ENCODE results near the gene OPRM1.
"Not testable (repeated sequence)": the region's sequence is repeated elsewhere in the genome, so short reads cannot be mapped to it uniquely, and the experiment has no call there.

OPRM1 gene

GRCh38 chr6:154154389-154154967, 115.4 kb downstream of the OPRM1 start:
- peak; percentile 76 to 88 for DNase-seq

DNA sequence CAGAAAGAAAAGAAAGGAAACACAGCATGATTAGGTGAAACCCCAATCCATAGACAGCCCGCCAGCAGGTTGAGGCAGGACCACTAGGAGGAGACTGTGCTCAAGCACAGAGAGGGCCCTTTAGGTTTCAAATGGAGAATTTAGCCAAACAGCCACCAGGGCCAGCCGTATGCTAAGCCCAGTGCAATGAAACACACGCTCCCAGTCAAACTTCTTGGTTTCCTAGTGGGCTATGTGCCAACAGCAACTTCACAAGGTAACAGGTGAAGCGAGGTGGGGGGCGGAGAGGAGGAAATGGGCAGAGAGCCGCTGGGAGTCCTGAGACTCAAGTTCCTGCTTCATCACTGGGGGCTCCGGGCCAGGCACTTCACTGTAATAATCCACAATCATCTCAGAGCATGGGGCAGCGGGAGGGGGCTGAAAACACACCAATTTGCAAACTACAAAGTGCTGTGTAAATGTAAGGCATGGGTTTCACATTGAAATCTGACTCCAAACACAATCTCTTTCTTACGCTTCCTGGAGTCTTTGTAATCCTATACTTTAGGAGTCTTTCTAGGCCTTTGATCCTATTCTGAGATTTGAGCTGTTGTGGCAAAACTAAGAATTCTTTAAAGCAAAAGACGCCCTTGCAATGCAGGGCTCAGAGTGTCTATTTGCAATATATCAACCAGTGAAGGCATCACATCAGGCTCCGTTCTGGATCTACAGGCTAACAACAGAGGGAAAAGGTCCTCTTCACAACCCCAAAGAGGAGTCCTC, 117.3 kb downstream of the OPRM1 start:
- peak; percentile 84 to 89 for DNase-seq

DNA sequence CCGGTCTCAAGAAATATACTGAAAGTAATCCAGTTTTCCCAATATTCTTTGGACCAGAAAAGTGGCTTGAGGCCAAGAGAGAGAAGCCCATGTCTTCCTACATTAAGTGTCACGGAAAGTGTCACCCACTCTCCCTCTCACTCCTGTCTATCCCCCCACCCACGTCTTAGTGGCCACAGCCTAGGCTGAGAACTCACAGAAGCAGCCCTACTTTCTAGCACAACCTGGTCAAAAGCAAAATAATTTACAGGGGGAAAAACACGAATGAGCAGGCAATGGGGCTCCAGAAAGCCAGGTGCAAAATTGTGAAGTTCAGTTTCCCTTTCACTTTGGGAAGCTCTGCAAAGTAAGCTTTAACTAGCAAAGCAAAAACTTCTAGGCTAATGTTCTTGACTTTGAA, 118.0 kb downstream of the OPRM1 start:
- no peak for DNase-seq

DNA sequence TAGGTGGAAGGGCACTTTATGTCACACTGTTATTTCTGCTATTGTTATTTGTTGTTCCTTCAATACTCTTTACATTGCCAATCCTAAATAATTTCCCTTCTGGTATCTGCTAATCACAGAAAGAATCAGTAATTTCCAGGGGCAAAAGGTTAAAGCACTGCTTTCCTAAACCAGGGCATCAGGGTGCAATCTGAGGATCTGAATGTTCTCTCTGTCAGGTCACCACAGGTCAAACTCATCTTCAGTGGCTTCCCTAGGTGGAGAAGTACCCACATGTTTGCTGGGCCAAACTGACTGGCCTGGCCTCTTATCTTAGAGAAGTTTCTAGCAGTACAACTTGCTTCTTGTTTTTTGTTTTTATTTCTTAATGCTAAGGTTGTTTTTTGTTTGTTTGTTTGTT, 118.7 kb downstream of the OPRM1 start:
- DNase-seq, result no peak

- DNase-seq, result no peak
These were observed 120.1 kb downstream of the OPRM1 start for GRCh38 chr6:154159126-154159525.

DNA sequence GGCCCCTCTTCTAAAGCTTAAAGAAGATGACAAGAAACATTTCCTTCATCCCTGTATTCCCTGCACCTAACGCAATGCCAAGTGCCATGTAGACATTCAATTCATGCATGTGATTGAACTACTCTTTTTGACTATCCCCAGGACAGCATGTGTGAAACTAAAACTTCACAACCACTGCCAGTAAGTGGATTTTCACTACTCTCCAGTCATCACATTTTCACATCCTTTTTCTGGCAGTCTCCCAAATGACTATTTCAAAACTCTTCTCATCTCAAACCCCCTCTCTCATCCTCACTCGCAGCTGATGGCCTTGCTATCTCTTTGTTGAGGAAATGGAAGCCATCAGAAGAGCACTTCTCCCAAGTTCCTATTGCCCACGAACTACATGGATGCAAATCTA, 122.6 kb downstream of the OPRM1 start:
- no peak for DNase-seq

DNA sequence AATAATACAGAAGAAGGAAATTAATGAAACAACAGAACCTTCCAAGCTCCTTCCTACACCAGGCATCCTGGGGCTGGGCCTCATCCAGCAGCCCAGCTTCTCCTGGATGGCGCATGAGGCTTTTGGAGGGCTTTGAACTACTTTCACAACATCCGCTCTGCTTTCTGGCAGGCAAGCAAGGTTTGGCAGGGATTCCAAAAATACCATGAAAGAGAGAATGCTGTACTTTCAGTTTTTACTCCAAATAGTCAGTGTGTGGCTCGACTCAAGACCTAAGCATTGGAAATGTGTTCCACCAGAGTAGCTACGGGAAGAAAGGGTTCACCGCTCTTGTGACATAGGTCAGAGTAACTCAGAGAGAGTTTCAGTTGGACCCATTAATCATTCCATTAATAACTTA, 125.4 kb downstream of the OPRM1 start:
- DNase-seq, result peak; percentile 51 to 55

GRCh38 chr6:154165478-154165877, 126.4 kb downstream of the OPRM1 start:
- peak in 1 of 2 experiments; percentile 8 for DNase-seq

DNA sequence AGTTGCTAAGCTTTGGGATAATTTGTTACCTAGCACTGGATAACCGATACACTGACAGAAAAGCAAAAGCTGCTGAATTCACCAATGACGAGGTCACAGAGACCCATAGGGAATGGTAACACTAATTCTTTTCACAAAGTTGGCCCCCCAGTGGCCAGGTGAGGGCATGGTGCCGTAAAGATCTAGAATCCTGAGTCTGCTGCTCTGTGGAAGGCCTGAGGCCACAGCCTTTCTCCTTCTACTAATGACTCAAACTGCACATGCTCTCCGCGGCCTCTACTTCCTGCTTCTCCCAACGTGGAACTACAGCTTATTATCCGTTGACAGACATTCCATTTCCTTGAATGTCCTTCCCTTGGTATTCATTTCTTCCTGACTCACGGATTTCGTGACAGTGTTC, 127.1 kb downstream of the OPRM1 start:
- peak; percentile 16 to 22 for DNase-seq

- DNase-seq, result peak; percentile 56 to 62
These were observed 128.1 kb downstream of the OPRM1 start for GRCh38 chr6:154167126-154167525.

DNA sequence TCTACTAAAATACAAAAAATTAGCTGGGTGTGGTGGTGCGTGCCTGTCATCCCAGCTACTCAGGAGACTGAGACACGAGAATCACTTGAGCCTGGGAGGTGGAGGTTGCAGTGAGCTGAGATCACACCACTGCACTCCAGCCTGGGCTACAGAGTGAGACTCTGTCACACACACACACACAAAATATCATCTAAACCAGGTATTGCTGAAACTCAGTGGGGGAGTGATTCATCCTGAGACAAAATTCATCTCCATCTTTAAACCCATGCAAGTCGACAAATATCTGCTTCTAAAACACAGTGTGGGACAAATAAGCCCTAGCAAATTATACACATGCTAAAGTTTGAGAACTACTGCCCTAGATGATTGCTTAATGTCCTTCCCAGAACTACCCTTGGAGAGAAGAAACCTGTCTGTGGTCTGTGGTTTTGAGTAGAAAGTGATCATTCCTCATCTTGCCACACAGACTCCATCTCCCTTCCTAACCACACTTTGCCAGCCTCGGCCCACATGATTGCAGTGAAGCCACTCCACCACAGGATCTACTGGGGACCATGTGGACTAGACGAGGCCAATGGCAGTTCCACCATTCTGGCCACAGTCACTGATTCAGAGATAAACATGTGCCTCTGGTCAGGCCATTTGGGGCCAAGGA, 130.3 kb downstream of the OPRM1 start:
- peak; percentile 19 to 36 for DNase-seq

- no peak for DNase-seq
These were observed 131.1 kb downstream of the OPRM1 start for GRCh38 chr6:154170106-154170505.

DNA sequence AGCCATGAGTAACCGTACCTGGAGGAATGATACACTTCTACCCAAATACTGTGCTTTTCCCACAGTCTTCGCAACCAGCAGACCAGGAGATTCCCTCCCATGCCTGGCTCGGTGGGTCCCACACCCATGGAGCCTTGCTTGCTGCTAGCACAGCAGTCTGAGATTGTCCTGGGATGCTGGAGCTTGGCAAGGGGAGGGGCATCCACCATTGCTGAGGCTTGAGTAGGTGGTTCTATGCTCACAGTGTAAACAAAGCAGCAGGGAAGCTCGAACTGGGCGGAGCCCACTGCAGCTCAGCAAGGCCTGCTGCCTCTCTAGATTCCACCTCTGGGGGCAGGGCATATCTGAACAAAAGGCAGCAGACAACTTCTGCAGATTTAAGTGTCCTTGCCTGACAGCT, 133.4 kb downstream of the OPRM1 start:
- DNase-seq, result not testable (repeated sequence)

GRCh38 chr6:154179434-154179833, 140.4 kb downstream of the OPRM1 start:
- DNase-seq, result no peak

- DNase-seq, result no peak
These were observed 148.2 kb downstream of the OPRM1 start for GRCh38 chr6:154187203-154187602.

DNA sequence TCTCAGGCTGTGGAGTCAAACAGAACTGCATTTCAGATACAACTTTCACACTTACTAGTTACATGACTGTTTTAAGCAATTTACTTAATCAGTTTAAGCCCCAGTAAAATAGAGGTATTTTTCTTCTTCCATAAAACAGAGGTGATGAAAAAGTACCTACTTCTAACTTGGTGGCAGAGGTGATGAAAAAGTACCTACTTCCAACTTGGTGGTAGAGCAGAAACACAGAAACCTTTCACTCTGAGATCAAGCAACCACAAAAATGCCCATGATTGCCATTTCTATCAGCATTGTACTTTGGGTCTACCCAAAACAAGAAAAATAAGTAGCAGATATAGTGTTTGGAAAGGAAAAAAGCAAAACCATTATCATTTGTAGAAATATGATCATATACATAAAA, 148.7 kb downstream of the OPRM1 start:
- no peak for DNase-seq

- DNase-seq, result no peak
These were observed 157.4 kb downstream of the OPRM1 start for GRCh38 chr6:154196333-154196885.

DNA sequence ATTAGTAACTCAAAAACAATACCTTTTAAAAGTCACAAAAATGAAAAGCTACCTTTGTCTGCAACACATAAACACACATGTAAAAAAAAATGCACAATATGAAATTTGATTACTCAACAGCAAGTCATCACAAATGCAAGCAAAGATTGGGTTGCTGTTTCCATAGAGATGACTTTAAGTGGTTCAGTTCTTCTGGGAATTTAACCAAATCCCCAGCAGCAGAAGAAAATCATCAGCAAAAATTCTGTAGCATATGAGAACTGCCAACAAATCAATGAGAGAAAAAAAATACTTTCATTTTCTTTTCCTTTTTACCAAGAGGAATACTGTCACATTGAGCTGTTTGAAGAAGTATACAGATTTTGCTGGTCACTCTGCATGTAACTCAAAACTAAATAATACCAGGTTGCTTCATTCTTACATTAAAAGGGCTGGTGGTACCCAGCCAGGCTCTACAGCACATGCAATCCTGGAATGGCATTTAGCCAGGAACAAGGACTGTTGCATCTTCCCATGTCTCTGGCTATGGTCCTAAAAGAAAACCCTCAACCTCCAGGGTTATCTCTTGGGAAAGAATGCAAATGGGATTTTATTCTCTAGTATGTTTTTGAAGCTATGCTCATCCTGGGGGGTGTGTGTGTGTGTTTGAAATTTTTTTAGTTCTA, 158.3 kb downstream of the OPRM1 start:
- DNase-seq, result no peak

GRCh38 chr6:154201688-154202087, 162.6 kb downstream of the OPRM1 start:
- not testable (repeated sequence) for DNase-seq

DNA sequence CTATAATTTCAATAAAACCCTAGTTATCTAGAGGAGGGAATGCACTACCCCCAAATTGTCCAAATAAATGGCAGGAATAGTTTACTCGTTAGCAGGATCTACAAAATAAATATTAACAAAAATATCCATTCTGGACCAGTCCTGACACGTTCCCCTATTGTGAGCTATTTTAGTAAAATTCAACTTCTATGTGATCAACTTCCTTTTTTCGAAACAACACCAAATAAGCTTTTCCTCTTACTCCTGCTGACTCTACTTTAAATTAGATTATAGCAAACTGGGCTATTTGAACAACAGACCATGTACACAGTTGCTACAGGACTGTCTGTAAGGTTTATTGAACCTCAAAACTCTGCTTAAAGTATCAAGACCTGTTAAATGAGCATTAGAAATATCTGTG, 163.3 kb downstream of the OPRM1 start:
- peak; percentile 52 to 77 for DNase-seq

- peak in 1 of 2 experiments; percentile 2 for DNase-seq
These were observed 163.9 kb downstream of the OPRM1 start for GRCh38 chr6:154202958-154203357.

- no peak for DNase-seq
These were observed 167.1 kb downstream of the OPRM1 start for GRCh38 chr6:154206141-154206540.

- DNase-seq, result no peak
These were observed 168.0 kb downstream of the OPRM1 start for GRCh38 chr6:154206996-154207395.

Measured in Kasumi-1 (cell line).